ENCODE measurements around the gene MYO1B. TPM values are rescaled to one million over a fixed set of nuclear protein-coding genes. Genes with fewer than 3 reads are reported as not detected.

Gene MYO1B
- total and polyA plus RNA-seq, 2 of the 8 experiments (the other 6 are each of a cell fraction or from before 2014, with no cell fraction given) = 15.5 to 61.2 TPM

- TF ChIP-seq CREB1 (IDR thresholded peaks at IDR 0.05) = no peak
- TF ChIP-seq TAF1 (IDR thresholded peaks at IDR 0.05; ENCODE audit: low read depth, low read length) = no peak
- TF ChIP-seq EZH2 (IDR thresholded peaks at IDR 0.05; ENCODE audit: low read depth, low read length, severe bottlenecking) = no peak
These were observed 66.4 kb downstream of the MYO1B start (continued) for GRCh38 chr2:191311627-191312026.

Measured in H1 (cell line).